ENCODE measurements around the gene CDC27.
A peak's percentile ranks its signal among the peaks of the same experiment; 100 is the strongest.

The CDC27 gene

DNA sequence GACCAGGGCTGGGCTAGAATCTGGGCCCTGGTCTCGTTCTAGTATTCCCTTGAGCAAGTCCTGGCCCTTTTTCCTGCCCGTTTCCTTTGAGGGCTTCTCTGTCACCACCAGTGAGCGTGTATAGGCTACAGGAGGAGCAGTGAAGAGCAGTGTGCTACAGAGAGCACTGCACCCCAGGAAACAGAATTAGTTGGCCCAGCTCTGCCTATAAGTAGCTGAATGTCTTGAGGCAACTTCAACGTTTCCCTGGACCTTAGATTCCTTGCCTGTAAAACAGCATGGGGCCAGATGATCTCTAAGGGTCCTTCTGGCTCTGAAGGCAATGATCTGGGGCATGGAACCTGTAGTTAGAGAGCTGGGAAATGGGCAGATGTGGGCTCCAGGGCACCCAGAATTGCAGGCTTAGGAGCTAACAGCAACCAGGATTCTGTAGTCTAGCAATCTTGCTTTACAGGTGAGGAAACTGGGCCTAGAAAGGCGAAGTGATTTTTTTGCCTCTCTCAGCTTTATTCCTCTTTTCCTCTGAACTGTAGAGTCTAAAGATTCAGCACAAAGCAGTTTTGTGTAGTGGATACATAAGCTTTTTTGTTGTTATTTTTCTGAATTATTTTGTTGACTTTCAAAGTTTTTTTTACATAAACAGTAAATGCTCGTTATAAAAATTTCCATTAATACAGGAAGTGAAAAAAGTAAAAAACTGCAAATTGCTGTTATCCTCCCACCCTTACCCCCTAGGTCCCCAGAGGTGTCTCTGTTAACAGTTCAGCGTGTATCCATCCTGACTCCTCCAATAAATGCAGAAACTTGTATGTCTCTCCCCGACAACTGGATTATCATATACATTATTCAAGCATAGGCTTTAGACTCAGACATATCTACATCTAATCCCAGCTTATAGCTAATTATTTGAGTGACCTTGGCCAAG lies 18.3 kb upstream of the CDC27 start:
- peak overlapping the region; percentile 44 for H3K4me3 ChIP-seq (ENCODE audit: low read length)
- no peaks in the 10 kb centered on the region for H4K20me1 ChIP-seq (ENCODE audit: control insufficient read depth, insufficient read depth, low read depth, low read length)
- no peaks in the 10 kb centered on the region for H3K9me2 ChIP-seq (replicated peaks; ENCODE audit: control insufficient read depth, low read length)
- TF ChIP-seq, protein P1, sequence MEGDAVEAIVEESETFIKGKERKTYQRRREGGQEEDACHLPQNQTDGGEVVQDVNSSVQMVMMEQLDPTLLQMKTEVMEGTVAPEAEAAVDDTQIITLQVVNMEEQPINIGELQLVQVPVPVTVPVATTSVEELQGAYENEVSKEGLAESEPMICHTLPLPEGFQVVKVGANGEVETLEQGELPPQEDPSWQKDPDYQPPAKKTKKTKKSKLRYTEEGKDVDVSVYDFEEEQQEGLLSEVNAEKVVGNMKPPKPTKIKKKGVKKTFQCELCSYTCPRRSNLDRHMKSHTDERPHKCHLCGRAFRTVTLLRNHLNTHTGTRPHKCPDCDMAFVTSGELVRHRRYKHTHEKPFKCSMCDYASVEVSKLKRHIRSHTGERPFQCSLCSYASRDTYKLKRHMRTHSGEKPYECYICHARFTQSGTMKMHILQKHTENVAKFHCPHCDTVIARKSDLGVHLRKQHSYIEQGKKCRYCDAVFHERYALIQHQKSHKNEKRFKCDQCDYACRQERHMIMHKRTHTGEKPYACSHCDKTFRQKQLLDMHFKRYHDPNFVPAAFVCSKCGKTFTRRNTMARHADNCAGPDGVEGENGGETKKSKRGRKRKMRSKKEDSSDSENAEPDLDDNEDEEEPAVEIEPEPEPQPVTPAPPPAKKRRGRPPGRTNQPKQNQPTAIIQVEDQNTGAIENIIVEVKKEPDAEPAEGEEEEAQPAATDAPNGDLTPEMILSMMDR (IDR thresholded peaks at IDR 0.05; ENCODE audit: low read depth, low read length, poor library complexity, severe bottlenecking): no peak
- TF ChIP-seq EZH2phosphoT487 (IDR thresholded peaks at IDR 0.05; ENCODE audit: borderline replicate concordance, low read length): no peak
- H3K9me3 ChIP-seq (ENCODE audit: control insufficient read depth, insufficient read depth, low read length): no peaks in the 10 kb centered on the region
- no peaks in the 10 kb centered on the region for H3K79me2 ChIP-seq (ENCODE audit: control insufficient read depth, low read length)
- no peaks in the 10 kb centered on the region for H3K27me3 ChIP-seq (ENCODE audit: control insufficient read depth, low read length)
- peaks cover 3% of the 10 kb centered on the region; the same call in 1 of the 2 replicates for H3K36me3 ChIP-seq (ENCODE audit: control insufficient read depth, low read length)
- peaks cover 70% of the 10 kb centered on the region for H3K4me1 ChIP-seq (ENCODE audit: control insufficient read depth, low read length)
- peak overlapping the region; percentile 76 for H3K27ac ChIP-seq (ENCODE audit: low read depth, low read length)
- peaks cover 24% of the 10 kb centered on the region; the same call in 1 of the 2 replicates for H3F3A ChIP-seq (ENCODE audit: control insufficient read depth, insufficient read depth)
- H3K4me2 ChIP-seq (ENCODE audit: low read length): peak overlapping the region; percentile 77

DNA sequence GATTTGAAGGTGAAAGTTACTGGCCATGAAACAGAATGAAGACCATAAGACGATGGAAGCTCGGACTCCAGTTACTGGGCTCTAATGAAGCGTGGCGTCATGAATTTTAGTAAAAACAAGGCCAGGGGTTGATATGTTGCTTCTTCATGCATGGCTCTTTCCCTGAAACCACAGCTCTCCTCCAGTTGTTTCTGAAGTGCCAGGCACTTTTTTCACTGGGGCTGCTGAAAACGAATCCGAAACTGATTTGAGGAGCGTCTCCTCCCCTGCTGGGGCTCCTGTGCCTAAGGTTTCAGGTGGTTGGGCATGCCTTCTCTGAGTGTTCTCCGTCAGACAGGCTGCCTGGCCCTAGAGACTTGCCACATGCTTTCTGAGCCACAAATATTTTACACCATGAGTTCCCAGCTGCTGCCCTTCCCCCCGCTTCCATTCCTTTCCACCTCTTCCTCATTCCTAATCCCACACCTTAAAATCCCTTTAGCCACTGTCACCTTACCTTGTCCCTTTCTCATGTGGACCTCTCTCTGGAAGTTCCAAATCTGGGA lies 16.4 kb upstream of the CDC27 start:
- Histone ChIP-seq H3K9me3 (ENCODE audit: control insufficient read depth, insufficient read depth, low read length) (no peaks in the 10 kb centered on the region), H3K4me3 (ENCODE audit: low read length) (peak overlapping the region; percentile 60), H3K4me2 (ENCODE audit: low read length) (peak overlapping the region; percentile 77), H3K36me3 (ENCODE audit: control insufficient read depth, low read length) (peaks cover 3% of the 10 kb centered on the region; the same call in 1 of the 2 replicates), H3K79me2 (ENCODE audit: control insufficient read depth, low read length) (no peaks in the 10 kb centered on the region), H3K27ac (ENCODE audit: low read depth, low read length) (peak overlapping the region; percentile 76), H3K27me3 (ENCODE audit: control insufficient read depth, low read length) (no peaks in the 10 kb centered on the region), H3K9me2 (replicated peaks; ENCODE audit: control insufficient read depth, low read length) (no peaks in the 10 kb centered on the region), H4K20me1 (ENCODE audit: control insufficient read depth, insufficient read depth, low read depth, low read length) (no peaks in the 10 kb centered on the region), H3K4me1 (ENCODE audit: control insufficient read depth, low read length) (peaks cover 77% of the 10 kb centered on the region), H3F3A (ENCODE audit: control insufficient read depth, insufficient read depth) (peaks cover 28% of the 10 kb centered on the region; the same call in 1 of the 2 replicates)
- TF ChIP-seq, protein P1 (IDR thresholded peaks at IDR 0.05; ENCODE audit: low read depth, low read length, poor library complexity, severe bottlenecking): no peak
- TF ChIP-seq EZH2phosphoT487 (IDR thresholded peaks at IDR 0.05; ENCODE audit: borderline replicate concordance, low read length): no peak

DNA sequence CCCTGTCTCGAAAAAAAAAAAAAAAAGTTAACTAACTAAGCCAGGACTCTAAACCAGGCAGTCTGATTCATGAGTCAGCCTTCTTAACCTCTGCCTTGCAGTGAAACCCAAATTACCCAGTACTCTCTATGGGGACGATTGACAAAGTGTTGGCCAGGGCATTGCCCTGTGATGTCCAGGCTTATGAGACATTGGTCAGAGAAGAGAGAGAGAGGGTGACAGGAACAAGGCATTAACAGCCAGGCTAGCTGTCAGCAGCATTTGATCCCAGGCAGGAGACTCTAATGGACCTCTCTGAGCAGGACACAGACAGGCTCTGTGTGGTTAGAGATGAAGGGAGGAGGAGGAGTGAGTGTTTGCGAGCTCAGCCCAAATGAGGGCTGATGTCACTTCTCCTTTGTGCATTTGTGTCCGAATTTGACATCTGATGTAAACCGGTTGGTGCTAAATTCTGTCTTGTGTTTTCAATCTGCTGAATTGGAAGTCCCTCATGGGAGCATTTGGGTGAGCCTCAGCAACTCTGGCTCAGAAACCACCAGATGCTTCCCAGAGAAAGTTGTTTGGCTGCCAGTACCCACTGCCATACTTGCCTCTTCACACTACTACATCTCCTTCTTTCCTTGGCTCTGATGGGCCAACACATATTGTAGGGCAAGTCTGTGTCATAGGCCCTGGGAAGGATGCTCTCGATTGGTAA lies 15.8 kb upstream of the CDC27 start:
- Histone ChIP-seq H4K20me1 (ENCODE audit: control insufficient read depth, insufficient read depth, low read depth, low read length) (no peaks in the 10 kb centered on the region), H3K27me3 (ENCODE audit: control insufficient read depth, low read length) (no peaks in the 10 kb centered on the region), H3K4me1 (ENCODE audit: control insufficient read depth, low read length) (peaks cover 84% of the 10 kb centered on the region), H3K79me2 (ENCODE audit: control insufficient read depth, low read length) (no peaks in the 10 kb centered on the region), H3K27ac (ENCODE audit: low read depth, low read length) (peak overlapping the region; percentile 76), H3K4me3 (ENCODE audit: low read length) (peak overlapping the region; percentile 60), H3K9me2 (replicated peaks; ENCODE audit: control insufficient read depth, low read length) (no peaks in the 10 kb centered on the region), H3F3A (ENCODE audit: control insufficient read depth, insufficient read depth) (peaks cover 32% of the 10 kb centered on the region; the same call in 1 of the 2 replicates), H3K36me3 (ENCODE audit: control insufficient read depth, low read length) (peaks cover 3% of the 10 kb centered on the region; the same call in 1 of the 2 replicates), H3K4me2 (ENCODE audit: low read length) (peak overlapping the region; percentile 77), H3K9me3 (ENCODE audit: control insufficient read depth, insufficient read depth, low read length) (no peaks in the 10 kb centered on the region)
- no peak for TF ChIP-seq EZH2phosphoT487 (IDR thresholded peaks at IDR 0.05; ENCODE audit: borderline replicate concordance, low read length)
- TF ChIP-seq, protein P1 (IDR thresholded peaks at IDR 0.05; ENCODE audit: low read depth, low read length, poor library complexity, severe bottlenecking): no peak
